ENCODE measurements around the gene CLCN3.
"Not testable (repeated sequence)": the region's sequence is repeated elsewhere in the genome, so short reads cannot be mapped to it uniquely, and the experiment has no call there.

The CLCN3 gene

DNA sequence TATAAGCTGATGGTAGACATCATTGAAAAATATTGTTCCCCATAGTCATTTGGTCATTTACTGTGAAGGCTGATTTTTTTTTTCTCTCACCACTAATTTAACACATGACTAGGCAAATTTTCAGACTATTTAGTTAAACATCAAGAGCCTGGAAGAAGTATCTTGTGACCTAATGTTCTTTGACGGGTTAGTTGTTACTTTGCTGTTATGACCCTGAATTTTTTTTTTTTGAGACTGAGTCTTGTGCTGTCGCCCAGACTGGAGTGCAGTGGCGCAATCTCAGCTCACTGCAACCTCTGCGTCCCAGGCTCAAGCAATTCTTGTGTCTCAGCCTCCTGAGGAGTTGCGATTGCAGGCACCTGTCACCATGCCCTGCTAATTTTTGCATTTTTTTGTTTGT lies 70.4 kb downstream of the CLCN3 start:
- DNase-seq = no peak

DNA sequence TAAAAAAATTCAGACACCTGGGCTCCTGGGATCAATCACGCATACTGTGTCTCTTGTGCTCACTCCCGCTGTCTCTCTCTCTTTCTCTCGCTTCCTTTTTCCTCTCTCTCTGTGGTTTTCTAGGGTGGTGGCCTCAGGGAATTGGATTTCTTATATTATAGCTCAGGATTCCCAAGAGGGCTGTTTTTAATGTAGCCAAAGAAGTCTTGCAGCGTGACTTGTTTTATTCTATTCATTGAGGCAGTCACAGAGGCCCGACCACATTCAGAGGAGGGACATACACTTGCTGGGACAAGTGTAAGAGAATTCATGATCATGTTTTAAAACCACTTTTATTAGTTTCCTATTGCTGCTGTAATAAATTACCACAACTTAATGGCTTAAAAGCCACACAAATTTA lies 78.0 kb downstream of the CLCN3 start:
- no peak for DNase-seq

DNA sequence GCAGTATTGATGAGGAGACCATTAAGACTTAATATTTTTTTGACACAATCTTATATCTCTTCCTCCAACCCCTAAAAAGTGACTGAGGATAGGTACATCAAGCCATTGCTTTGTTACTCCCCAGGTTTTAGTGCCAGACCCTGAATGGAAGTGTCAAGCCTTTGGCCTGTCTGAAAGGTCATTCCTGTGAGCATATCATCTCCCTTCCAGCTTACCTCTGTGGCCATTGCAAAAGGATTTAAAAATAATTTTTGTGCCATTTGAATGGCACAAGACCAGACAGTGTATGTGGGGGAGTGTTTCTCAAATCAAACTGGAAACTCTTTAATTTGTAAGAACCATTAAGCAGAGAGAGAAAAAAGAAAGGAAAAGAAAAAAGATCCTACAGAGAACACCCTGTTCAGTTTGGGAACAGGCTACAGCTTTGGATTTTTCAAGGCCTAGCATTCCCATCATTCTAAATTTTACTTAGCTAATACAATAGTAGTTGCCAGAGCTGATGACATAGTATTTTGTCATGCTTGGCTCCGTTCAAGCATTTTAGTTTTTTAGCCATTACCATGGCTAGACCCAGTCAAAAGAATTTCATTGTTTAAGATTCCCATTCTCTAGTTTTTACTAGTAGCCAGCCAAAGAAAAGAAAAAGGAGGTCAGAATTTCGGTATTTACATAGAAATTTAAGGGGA lies 87.7 kb downstream of the CLCN3 start:
- DNase-seq = no peak

DNA sequence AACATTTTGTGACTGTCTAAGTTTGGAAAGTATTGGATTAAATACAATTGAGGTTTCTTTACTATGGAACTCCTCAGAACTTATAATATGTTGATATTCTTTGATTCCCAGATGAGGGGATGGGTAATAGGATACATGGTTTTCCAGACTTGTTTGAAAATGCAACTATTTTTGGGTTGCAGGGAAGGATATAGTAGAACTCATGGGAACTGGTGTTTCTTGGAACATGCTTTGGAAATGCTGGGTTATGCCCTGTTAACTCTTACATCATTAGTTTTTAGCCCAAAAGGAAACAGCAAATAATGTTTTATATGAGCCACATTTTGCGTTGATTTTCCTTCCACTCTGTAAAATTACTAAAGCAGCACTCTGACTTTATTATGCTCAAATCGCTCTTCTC lies 95.4 kb downstream of the CLCN3 start:
- DNase-seq = no peak

- no peak for DNase-seq
Measured at GRCh38 chr4:169716677-169717076, 96.3 kb downstream of the CLCN3 start.

GRCh38 chr4:169720529-169720928 lies 100.2 kb downstream of the CLCN3 start:
- no peak for DNase-seq

- peak in 3 of 56 donors; percentile 0 to 12 (median 2) for DNase-seq
Measured at GRCh38 chr4:169723207-169723965, 103.0 kb downstream of the CLCN3 start.

DNA sequence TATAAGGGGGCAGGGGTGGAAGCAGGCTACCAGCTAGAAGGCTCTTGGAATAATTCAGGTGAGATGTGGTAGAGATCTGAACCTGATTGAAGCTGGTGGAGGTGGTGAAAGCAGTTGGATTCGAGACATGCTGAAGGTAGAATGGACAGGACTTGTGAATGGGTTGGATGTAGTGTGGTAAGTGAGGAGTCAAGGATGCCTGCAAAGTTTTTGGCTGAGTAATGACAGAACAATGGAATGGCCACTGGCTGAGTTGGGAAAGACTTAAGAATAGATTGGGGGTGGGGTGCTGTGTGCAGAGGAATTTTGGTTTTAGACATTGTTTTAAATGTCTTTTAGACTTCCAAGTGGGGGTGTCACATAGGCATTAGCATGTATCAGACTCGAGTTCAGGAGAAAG lies 103.9 kb downstream of the CLCN3 start:
- no peak for DNase-seq

- no peak for DNase-seq
Measured at GRCh38 chr4:169727616-169728015, 107.2 kb downstream of the CLCN3 start.

DNA sequence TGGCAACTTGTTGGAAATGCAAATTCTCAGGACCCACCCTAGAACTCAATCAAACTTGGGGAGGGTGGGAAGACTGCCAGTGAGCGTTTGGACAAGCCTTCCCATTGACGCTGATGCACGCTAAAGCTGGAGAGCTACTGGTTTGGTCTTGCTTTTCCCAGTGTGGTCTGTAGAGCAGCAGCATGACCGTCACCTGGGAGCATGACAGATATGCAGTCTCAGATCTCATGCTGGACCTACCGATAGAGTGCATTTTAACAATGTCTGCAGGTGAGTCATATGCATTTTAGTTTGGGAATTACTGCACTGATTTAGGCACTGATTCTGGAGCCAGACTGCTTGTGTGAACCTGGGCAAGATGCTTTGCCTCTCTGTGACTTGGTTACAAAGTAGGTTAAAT lies 110.2 kb downstream of the CLCN3 start:
- no peak for DNase-seq

- not testable (repeated sequence) for DNase-seq
Measured at GRCh38 chr4:169738604-169739003, 118.2 kb downstream of the CLCN3 start.

DNA sequence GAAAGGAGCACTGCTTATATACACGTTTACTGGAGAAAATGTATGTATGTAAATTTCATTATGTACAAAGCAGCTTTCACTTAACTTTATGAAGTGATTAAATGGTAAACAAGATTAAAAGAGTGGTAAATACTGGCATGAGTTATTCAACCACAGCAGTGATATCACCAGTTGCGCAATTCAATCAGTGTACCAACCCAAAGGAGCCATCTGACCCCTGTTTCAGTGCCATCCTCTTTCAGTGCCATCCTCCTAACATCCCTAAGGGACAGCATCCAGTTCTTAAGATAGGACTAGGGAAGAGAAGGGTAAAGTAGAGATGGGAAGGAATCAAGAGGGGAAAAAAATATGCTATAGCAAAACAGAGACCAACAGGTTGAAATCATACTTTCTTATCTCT lies 121.2 kb downstream of the CLCN3 start:
- no peak for DNase-seq

GRCh38 chr4:169744601-169745000 lies 124.2 kb downstream of the CLCN3 start:
- no peak for DNase-seq

DNA sequence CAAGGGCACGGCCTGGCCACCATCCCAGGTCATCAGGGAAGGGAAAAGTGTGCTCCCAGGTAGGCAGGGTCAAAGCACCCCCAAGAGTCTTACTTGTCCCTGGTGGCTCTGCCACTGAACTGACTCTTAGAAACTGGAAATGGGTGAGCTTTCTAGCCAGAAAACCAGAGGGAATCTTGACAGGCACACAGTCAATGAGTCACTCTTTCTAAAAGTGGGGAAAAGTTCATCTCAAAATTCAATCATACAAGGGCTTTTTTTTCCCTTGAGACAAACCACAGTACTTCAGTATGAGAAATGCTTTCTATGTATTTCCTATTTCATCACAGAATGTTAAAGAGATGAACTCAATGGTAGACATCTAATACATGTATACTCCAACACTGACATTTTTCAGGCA lies 124.9 kb downstream of the CLCN3 start:
- no peak for DNase-seq

DNA sequence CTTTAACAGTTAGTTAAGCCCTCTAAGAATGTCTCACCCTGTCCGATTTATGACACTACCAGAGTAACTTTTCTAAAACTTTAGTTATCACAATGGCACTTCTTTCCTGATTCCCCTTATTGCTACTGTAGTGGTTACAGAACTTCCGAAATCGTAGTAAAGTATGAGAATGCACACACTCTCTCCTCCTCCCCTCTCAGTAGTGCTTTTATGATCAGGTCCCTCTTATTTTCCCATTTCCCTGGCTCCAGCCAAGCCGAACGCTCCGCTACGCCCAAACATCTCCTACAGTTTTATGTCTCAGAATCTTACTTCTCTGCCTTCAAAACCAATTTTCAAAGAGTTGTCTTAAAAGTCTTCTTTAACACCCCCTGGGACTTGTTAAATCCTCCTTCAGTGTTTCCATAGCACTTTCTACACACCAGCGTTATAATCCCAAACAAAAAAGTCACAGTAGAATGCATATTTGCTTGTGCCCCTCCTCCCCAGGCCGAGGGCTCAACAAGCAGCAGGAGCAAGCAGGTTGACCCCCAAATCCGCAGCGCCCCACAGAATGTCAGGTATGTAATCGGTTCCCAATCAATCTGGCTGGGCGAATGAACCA lies 136.7 kb downstream of the CLCN3 start:
- DNase-seq = peak in 1 of 56 donors; percentile 28

DNA sequence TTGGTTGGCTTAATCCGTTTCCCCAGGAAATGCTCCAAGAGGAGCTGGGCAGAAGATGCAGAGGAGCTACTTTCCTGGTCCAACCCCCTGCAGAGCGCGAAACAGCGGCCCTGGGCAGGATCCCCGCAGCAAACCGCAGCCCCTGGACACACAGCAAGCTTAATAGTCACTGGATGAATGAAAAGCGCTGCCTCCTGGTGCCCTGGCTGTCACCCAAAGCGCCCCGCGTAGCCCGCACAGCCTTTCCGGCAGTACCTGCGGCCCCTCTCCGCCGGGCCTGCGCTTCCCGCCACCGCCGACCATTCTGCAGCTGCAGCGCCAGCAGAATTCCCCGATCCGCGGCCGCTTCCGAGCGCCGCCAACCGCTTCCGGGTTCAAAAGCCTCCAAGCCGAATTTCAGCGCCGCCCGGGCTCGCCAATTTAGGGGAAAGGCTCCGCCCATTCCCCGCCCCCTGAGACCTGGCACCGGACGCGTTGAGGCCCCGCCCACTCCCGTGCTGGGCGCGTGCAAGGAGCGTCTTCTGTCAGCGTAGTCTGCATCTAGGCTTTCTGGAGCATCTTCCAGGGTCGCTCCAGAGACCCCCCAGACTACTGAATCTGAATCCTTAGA lies 137.3 kb downstream of the CLCN3 start, which contains the start of gene HPF1:
TSS of gene HPF1 (minus strand) at position 370 of the 610 bp plus-strand sequence. CDS start at position 303, 67 bp downstream.
- peak; percentile 23 to 95 (median 84) for DNase-seq

DNA sequence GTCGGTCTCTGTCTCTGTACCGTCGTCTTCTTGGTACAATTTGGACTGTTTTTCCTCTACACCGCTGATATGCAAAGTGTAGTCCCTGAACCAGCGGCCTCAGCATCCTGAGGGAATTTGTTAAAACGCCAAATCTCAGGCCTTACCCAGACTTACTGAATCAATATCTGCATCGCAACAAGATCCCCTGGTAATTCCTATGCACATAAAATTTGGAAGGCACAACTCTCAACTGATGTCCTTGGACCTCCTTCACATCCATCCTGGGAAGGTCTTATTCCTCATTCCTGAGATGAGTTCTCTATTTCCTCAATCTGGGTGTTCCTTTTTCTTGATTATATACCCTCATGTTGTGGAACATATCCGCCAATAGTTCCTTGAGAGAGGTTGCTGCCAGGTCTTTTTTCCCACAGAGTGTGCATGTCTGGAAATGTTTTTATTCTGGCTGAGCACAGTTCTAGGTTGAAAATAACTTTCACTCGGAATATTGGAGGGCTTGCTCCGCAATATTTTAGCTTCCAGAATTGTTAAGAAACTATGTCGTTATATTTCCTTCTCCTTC lies 138.1 kb downstream of the CLCN3 start:
- DNase-seq = no peak

- DNase-seq = no peak
Measured at GRCh38 chr4:169761846-169762245, 141.5 kb downstream of the CLCN3 start.

DNA sequence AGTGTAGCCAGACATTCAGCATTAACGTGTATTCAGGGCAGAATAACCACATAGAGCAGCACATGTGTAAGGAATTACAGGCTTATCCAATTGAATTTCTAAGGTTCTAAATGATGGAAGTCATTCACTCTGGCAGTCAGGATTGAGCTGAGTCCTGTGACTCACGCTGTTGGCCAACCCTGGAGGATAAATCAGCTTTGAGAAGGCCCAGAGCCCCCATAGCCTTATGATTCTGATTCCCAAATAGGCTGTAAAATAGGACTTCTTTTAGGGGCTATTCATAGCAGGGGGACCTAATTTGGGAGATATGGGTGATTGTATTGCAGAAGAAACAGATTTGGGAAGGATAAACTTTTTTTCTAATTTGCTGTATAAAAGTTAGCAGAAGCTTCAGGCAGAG lies 145.5 kb downstream of the CLCN3 start:
- DNase-seq = no peak

DNA sequence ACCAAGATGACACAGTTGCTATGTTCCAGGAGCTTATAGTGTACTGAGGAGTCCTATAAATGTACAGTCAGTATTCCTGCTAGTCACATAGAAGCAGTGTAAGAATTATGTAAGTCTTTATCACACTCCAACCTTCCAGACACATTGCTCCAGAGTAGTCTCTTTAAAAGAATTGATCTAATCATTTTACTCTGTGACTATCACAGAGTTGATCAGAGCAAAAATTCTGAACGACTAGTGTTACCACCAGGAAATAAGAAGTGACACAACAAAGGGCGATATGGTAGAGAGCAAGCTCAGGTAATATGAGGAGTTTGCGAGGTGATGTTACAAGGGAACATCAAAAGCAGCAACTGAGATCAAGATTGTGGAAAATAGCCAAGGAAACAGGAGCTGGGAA lies 146.4 kb downstream of the CLCN3 start:
- no peak for DNase-seq

GRCh38 chr4:169768385-169768784 lies 148.0 kb downstream of the CLCN3 start:
- no peak for DNase-seq

DNA sequence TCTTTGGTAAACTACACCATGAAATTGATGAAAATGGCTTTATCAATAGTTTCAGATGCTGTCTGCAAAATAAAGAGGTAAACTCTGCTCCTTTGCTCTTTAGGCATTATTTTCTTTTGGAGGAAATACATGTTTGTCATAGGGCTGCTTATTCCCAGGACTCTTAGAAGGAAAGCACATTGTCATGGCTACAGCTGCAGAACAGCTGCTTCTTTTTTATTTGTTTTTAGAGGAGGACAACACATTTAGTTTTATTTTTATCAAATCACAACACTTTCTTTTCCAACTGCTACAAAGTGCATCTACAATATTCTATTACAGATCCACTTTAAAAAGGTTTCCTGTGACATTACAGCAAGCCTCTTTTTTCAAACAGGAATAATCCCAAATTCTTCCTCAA lies 150.0 kb downstream of the CLCN3 start:
- DNase-seq = no peak

All from nucleus accumbens (tissue), 56 donors.